Right atrium auricular region (tissue), 2 donors: ENCODE measurements around the gene DISC1. TPM values are rescaled to one million over a fixed set of nuclear protein-coding genes. Genes with fewer than 3 reads are reported as not detected.

Source experiments
- DNase-seq: peaks from one replicate; pipeline ENCODE4 v3.0.0-alpha.2; 2019; ENCODE audit warnings: low spot score
- H3K27ac ChIP-seq, 2 donors: fragments of 200-600 bp; sonication (generic); 1 replicate in 1 of 2; 2 replicates in 1 of 2; pipeline ENCODE4 v1.5.1; 2016 to 2019
- H3K27me3 ChIP-seq, 2 donors: fragments of 200-600 bp; sonication (generic); one replicate each; pipeline versions ENCODE4 v1.5.1 to v1.6.0; 2017 to 2019
- H3K36me3 ChIP-seq: fragments of 200-600 bp; sonication (generic); one replicate; pipeline ENCODE4 v1.5.1; 2016
- H3K4me1 ChIP-seq, 2 donors: fragments of 200-600 bp; sonication (generic); one replicate each; pipeline versions ENCODE4 v1.5.1 to v1.6.0; 2017 to 2019
- H3K4me3 ChIP-seq, 2 donors: fragments of 200-600 bp; sonication (generic); 1 replicate in 1 of 2; 2 replicates in 1 of 2; pipeline ENCODE4 v1.5.1; 2017 to 2019; ENCODE audit warnings: mild to moderate bottlenecking in 1 of 2, moderate library complexity in 1 of 2
- H3K9me3 ChIP-seq, 2 donors: fragments of 200-600 bp; sonication (generic); one replicate each; pipeline ENCODE4 v1.5.1; 2019
- total RNA-seq, 2 donors: library from RNA; depleted of rRNA; stranded (reverse); fragments of >200 nt; gene quantifications; one replicate each; pipeline ENCODE4 v1.1.0, GENCODE V29; 2016
- TF ChIP-seq, protein P1 (sequence below), 2 donors: fragments of 200-600 bp; sonication (generic); IDR thresholded peaks; one replicate each; pipeline ENCODE4 v1.5.1; 2019; ENCODE audit warnings: antibody characterized with exemption in 2 of 2

The DISC1 gene
- total RNA-seq, 2 donors from 2014 or later: 1.8 to 5.3 TPM

DNA sequence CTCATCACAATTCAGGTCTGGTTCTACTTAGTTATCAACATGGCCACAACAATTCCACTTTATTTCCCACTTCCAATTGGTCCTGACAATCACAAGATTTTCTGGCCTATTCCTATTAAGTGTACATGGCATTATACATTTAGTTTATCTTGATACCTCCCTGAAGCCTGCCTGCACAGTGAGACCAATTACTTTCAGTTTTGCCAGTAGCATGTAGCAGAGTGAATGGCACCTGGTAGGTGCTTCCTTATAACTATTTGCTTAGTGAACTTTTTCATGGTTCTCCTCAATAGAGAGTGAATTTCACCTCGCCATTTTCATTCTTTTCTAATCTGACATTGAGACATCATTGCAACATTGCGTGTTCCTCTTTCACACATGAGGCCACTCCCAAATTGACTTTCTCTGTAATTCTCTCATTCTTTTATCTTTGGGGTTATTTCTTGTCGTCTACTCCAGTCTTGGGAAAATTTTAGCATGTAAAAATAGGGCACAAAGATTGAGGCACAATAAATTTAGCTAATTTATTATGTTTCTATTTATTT lies 124.3 kb downstream of the DISC1 start:
- Histone ChIP-seq H3K4me3 (no peak overlapping the region), H3K9me3 (peaks cover 0 to 13% of the 10 kb centered on the region in 2 donors), H3K27me3 (no peaks in the 10 kb centered on the region), H3K4me1 (peaks cover 0 to 5% of the 10 kb centered on the region in 2 donors), H3K27ac (no peak overlapping the region), H3K36me3 (no peaks in the 10 kb centered on the region)
- no peak for DNase-seq
- TF ChIP-seq, protein P1, sequence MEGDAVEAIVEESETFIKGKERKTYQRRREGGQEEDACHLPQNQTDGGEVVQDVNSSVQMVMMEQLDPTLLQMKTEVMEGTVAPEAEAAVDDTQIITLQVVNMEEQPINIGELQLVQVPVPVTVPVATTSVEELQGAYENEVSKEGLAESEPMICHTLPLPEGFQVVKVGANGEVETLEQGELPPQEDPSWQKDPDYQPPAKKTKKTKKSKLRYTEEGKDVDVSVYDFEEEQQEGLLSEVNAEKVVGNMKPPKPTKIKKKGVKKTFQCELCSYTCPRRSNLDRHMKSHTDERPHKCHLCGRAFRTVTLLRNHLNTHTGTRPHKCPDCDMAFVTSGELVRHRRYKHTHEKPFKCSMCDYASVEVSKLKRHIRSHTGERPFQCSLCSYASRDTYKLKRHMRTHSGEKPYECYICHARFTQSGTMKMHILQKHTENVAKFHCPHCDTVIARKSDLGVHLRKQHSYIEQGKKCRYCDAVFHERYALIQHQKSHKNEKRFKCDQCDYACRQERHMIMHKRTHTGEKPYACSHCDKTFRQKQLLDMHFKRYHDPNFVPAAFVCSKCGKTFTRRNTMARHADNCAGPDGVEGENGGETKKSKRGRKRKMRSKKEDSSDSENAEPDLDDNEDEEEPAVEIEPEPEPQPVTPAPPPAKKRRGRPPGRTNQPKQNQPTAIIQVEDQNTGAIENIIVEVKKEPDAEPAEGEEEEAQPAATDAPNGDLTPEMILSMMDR (IDR thresholded peaks at IDR 0.05): no peak

- no peak overlapping the region for H3K4me3 ChIP-seq
- H3K27ac ChIP-seq: no peak overlapping the region
- no peaks in the 10 kb centered on the region for H3K27me3 ChIP-seq
- H3K9me3 ChIP-seq: peaks cover 0 to 13% of the 10 kb centered on the region in 2 donors
- DNase-seq: no peak
- H3K36me3 ChIP-seq: no peaks in the 10 kb centered on the region
- TF ChIP-seq, protein P1 (IDR thresholded peaks at IDR 0.05): no peak
- H3K4me1 ChIP-seq: peaks cover 0 to 5% of the 10 kb centered on the region in 2 donors
Measured at GRCh38 chr1:231751415-231751814, 124.8 kb downstream of the DISC1 start.

DNA sequence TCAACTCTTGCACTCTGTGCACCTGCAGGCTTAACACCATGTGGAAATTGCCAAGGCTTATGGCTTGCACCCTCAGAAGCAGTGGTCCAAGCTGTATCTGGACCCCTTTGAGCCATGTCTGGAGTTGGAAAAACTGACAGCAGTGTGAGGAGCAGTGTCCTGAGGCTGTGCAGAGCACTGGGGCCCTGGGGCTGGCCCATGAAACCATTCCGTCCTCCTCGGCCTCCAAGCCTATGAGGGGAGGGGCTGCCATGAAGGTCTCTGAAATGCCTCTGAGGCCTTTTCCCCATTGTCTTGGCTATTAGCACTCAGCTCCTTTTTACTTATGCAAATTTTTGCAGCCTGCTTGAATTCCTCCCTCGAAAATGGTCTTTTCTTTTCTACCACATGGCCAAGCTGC lies 126.7 kb downstream of the DISC1 start:
- Histone ChIP-seq H3K4me3 (no peak overlapping the region), H3K27ac (no peak overlapping the region), H3K9me3 (peaks cover 0 to 13% of the 10 kb centered on the region in 2 donors), H3K4me1 (peaks cover 0 to 5% of the 10 kb centered on the region in 2 donors), H3K27me3 (no peaks in the 10 kb centered on the region), H3K36me3 (no peaks in the 10 kb centered on the region)
- DNase-seq: no peak
- TF ChIP-seq, protein P1 (IDR thresholded peaks at IDR 0.05): no peak

DNA sequence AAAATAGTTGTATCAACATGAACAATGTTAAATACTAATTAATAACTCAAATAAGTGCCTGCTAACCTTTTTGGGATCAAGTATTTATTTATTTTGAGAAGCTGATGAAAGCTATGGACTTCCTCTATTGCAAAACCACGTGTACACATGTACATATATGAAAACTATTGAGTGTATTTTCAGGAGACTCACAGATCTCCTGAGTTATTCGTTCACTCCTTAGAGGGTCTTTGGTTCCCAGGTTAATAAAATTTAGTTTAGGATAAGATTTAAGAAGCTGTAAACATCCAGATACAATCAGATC lies 130.5 kb downstream of the DISC1 start:
- Histone ChIP-seq H3K4me3 (no peak overlapping the region), H3K27me3 (no peaks in the 10 kb centered on the region), H3K36me3 (no peaks in the 10 kb centered on the region), H3K27ac (no peak overlapping the region), H3K4me1 (no peaks in the 10 kb centered on the region), H3K9me3 (peaks cover 0 to 13% of the 10 kb centered on the region in 2 donors)
- no peak for DNase-seq
- TF ChIP-seq, protein P1 (IDR thresholded peaks at IDR 0.05): peak in 1 of 2 donors; percentile 16

DNA sequence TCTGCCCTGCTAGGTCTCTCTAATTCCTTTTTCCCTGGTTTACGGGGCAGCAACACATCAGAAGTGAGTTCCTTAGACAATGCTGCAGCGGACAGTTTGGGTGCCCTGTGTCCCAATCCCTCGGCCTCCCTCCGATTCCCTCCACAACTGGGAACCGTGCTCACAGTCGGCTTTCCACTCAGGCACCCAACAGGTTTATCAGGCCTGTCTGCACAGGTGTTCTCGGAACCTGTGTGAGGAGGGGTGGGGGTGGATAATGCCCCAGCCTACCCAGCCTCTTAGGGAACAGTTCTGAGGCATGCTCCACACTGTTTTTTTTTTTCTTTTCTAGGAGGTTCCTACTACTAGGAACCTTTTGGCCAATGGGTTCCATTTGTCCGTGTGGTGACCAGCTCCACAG lies 131.2 kb downstream of the DISC1 start:
- H3K27ac ChIP-seq: no peak overlapping the region
- peaks cover 0 to 13% of the 10 kb centered on the region in 2 donors for H3K9me3 ChIP-seq
- H3K36me3 ChIP-seq: no peaks in the 10 kb centered on the region
- DNase-seq: no peak
- TF ChIP-seq, protein P1 (IDR thresholded peaks at IDR 0.05): no peak
- H3K4me1 ChIP-seq: no peaks in the 10 kb centered on the region
- no peak overlapping the region for H3K4me3 ChIP-seq
- H3K27me3 ChIP-seq: no peaks in the 10 kb centered on the region

DNA sequence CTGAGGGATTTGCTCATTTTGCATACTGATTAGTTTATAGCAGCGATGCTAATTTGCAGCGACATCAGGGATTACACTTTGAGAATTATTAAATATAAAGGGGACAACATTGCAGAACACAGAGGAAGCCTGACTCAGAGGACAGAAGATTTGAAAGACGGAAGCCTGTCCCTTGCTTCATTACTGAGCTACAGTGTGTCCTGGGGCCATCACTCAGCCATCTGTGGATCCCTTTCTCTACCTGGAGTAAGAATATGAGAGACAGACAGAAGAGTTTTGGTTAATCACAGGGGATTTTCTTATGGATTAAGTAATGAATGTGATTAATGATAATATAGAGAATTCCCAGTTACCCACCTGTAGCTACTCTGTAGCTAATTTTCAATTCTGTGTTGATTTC lies 134.7 kb downstream of the DISC1 start:
- Histone ChIP-seq H3K36me3 (no peaks in the 10 kb centered on the region), H3K4me3 (no peak overlapping the region), H3K27me3 (no peaks in the 10 kb centered on the region), H3K27ac (no peak overlapping the region), H3K9me3 (no peaks in the 10 kb centered on the region), H3K4me1 (no peaks in the 10 kb centered on the region)
- TF ChIP-seq, protein P1 (IDR thresholded peaks at IDR 0.05): no peak
- no peak for DNase-seq
